M059J (cell line): ENCODE measurements around the gene SLC11A2. TPM values are rescaled to one million over a fixed set of nuclear protein-coding genes. Genes with fewer than 3 reads are reported as not detected.
A peak's percentile ranks its signal among the peaks of the same experiment; 100 is the strongest.

Experiments used
- DNase-seq: peaks from one replicate; pipeline ENCODE4 v3.0.0-alpha.2; 2012; ENCODE audit warnings: low read depth
- total RNA-seq: library from RNA; depleted of rRNA; stranded (reverse); fragments of >200 nt; shearing (Covaris generic); gene quantifications from 2 replicates; pipeline ENCODE4 v1.2.3, GENCODE V29; 2014; rRNA removed

SLC11A2 gene
- 13.7 and 17.9 TPM in 2 replicates for total RNA-seq

- peak; percentile 89 for DNase-seq
Measured at GRCh38 chr12:51025836-51026638, at the start of gene SLC11A2. Gene SLC11A2 (minus strand): TSS chr12:51026384. CDS start chr12:51010728, 15,656 bp downstream.

- no peak for DNase-seq
Measured at GRCh38 chr12:51075390-51075789, 49.2 kb upstream of the SLC11A2 start.

GRCh38 chr12:51071663-51072062 lies 45.5 kb upstream of the SLC11A2 start:
- peak; percentile 13 for DNase-seq

- DNase-seq: no peak
Measured at GRCh38 chr12:51070004-51070403, 43.8 kb upstream of the SLC11A2 start.

GRCh38 chr12:51067771-51068170 lies 41.6 kb upstream of the SLC11A2 start:
- DNase-seq: no peak

GRCh38 chr12:51067229-51067628 lies 41.0 kb upstream of the SLC11A2 start:
- no peak for DNase-seq

GRCh38 chr12:51065530-51065929 lies 39.3 kb upstream of the SLC11A2 start:
- DNase-seq: no peak

- no peak for DNase-seq
Measured at GRCh38 chr12:51062631-51063397, 36.6 kb upstream of the SLC11A2 start.

GRCh38 chr12:51059086-51059485 lies 32.9 kb upstream of the SLC11A2 start:
- DNase-seq: no peak

- peak; percentile 59 for DNase-seq
Measured at GRCh38 chr12:51056242-51056641, 30.1 kb upstream of the SLC11A2 start.

- no peak for DNase-seq
Measured at GRCh38 chr12:51055060-51055459, 28.9 kb upstream of the SLC11A2 start.

- no peak for DNase-seq
Measured at GRCh38 chr12:51051787-51052186, 25.6 kb upstream of the SLC11A2 start.

GRCh38 chr12:51049525-51049924 lies 23.3 kb upstream of the SLC11A2 start:
- no peak for DNase-seq

- DNase-seq: peak; percentile 20
Measured at GRCh38 chr12:51048661-51049251, 22.6 kb upstream of the SLC11A2 start.

- peak; percentile 98 for DNase-seq
Measured at GRCh38 chr12:51047655-51048540, 21.7 kb upstream of the SLC11A2 start, which contains the start of gene LETMD1. Gene LETMD1 (plus strand): TSS chr12:51048327. CDS start chr12:51048357, 30 bp downstream.

GRCh38 chr12:51036279-51036678 lies 10.1 kb upstream of the SLC11A2 start:
- no peak for DNase-seq

GRCh38 chr12:51033457-51034089 lies 7.4 kb upstream of the SLC11A2 start:
- no peak for DNase-seq

- no peak for DNase-seq
Measured at GRCh38 chr12:51033048-51033447, 6.9 kb upstream of the SLC11A2 start.

- peak; percentile 66 for DNase-seq
Measured at GRCh38 chr12:51028813-51029150, 2.6 kb upstream of the SLC11A2 start.

GRCh38 chr12:51028126-51028812 lies 2.1 kb upstream of the SLC11A2 start:
- peak; percentile 72 for DNase-seq
